Naive thymus-derived CD8-positive, alpha-beta T cell (primary cell): Measurements from ENCODE around the gene GRID2IP. TPM values are rescaled to one million over a fixed set of nuclear protein-coding genes. Genes with fewer than 3 reads are reported as not detected.

Experiments used
- ATAC-seq, 2 donors: fragments of 150-1000 bp; cut with Tn5 transposase in 1 of 2; sonication (Bioruptor Pico), chemical (Tn5 transposase) in 1 of 2; 1 replicate in 1 of 2; 2 replicates in 1 of 2; pipeline ENCODE4 v1.10.0; 2021; ENCODE audit warnings: mild to moderate bottlenecking in 2 of 2, moderate library complexity in 2 of 2
- POLR2A ChIA-PET: fragments of 350-600 bp; sonication (Branson Sonifier 250); formaldehyde crosslinking; loops from one replicate; lab custom pipeline; 2021; ENCODE audit warnings: antibody characterized with exemption; lab: Charles Lee
- DNase-seq, 10 donors: peaks; one replicate each; pipeline versions ENCODE4 v3.0.0 to v3.0.0-alpha.2; 2020 to 2022
- H3K27ac Mint-ChIP-seq, 10 donors: one replicate each; pipeline ENCODE4 v1.8.0; 2020 to 2022; ENCODE audit warnings: mild to moderate bottlenecking in 10 of 10, mixed read lengths in 10 of 10, moderate library complexity in 4 of 10, inconsistent platforms in 1 of 10
- H3K27me3 Mint-ChIP-seq, 5 donors: one replicate each; pipeline ENCODE4 v1.8.0; 2021 to 2022; ENCODE audit warnings: mixed read lengths in 5 of 5
- H3K36me3 Mint-ChIP-seq, 3 donors: one replicate each; pipeline ENCODE4 v1.8.0; 2020 to 2022; ENCODE audit warnings: mixed read lengths in 3 of 3, mild to moderate bottlenecking in 2 of 3, inconsistent platforms in 1 of 3
- H3K4me1 Mint-ChIP-seq, 4 donors: one replicate each; pipeline ENCODE4 v1.8.0; 2021 to 2022; ENCODE audit warnings: mixed read lengths in 4 of 4
- H3K4me3 Mint-ChIP-seq, 10 donors: one replicate each; pipeline ENCODE4 v1.8.0; 2020 to 2022; ENCODE audit warnings: mild to moderate bottlenecking in 10 of 10, mixed read lengths in 10 of 10, moderate library complexity in 6 of 10, inconsistent platforms in 1 of 10
- H3K9me3 Mint-ChIP-seq, 9 donors: one replicate each; pipeline ENCODE4 v1.8.0; 2020 to 2022; ENCODE audit warnings: mixed read lengths in 9 of 9, mild to moderate bottlenecking in 3 of 9, inconsistent platforms in 1 of 9, moderate library complexity in 1 of 9
- polyA plus RNA-seq, 3 donors: library from polyadenylated mRNA; unstranded; fragments of 300-500 nt; fragmentation: Illumina TruSeq; gene quantifications; one replicate each; pipeline ENCODE4 v1.2.3, GENCODE V29; 2021
- total RNA-seq, 8 experiments: library from RNA in 2 of 8; stranded (reverse) in 2 of 8; gene quantifications; one replicate each; pipeline ENCODE4 v1.2.3 and lab custom pipeline; 2021 to 2026

Gene GRID2IP
- total and polyA plus RNA-seq, 5 experiments from 2014 or later: 0.05 to 2.6 (median 1.3) TPM; not detected in 1

- ATAC-seq: peak; percentile 86 to 88
- H3K4me3 Mint-ChIP-seq: peak overlapping the region; percentile 78 to 90 (median 85)
- H3K27me3 Mint-ChIP-seq: peaks cover 1 to 13% (median 12%) of the 10 kb centered on the region in 5 donors
- no peaks in the 10 kb centered on the region for H3K36me3 Mint-ChIP-seq
- H3K9me3 Mint-ChIP-seq: no peaks in the 10 kb centered on the region
- H3K4me1 Mint-ChIP-seq: peaks cover 12 to 35% (median 26%) of the 10 kb centered on the region in 4 donors
- peak; percentile 60 to 89 (median 76) for DNase-seq
- H3K27ac Mint-ChIP-seq: peak overlapping the region in 7 of 10 donors; percentile 47 to 89 (median 62)
- POLR2A ChIA-PET: interaction anchor here (0.6 to 2.0 kb wide), 8 partner anchors 12 to 76 kb away, joined by 3 to 15 read pairs (median 5); partner anchors contain the start of gene ZDHHC4
Measured at GRCh38 chr7:6530626-6531491, 20.4 kb downstream of the GRID2IP start.

- no peak for DNase-seq
- Mint-ChIP-seq H3K9me3 (no peaks in the 10 kb centered on the region), H3K27me3 (peaks cover 1 to 13% (median 12%) of the 10 kb centered on the region in 5 donors), H3K36me3 (no peaks in the 10 kb centered on the region), H3K27ac (peak overlapping the region in 1 of 10 donors; percentile 33), H3K4me1 (peaks cover 12 to 32% (median 26%) of the 10 kb centered on the region in 4 donors), H3K4me3 (peak overlapping the region; percentile 15 to 89 (median 56))
- POLR2A ChIA-PET: interaction anchor here (1.1 to 1.4 kb wide), 2 partner anchors 13 to 37 kb away, joined by 3 read pairs; no protein-coding TSS in a partner anchor
- ATAC-seq: no peak
Measured at GRCh38 chr7:6529643-6530042, 21.6 kb downstream of the GRID2IP start.

GRCh38 chr7:6528401-6529130 lies 22.7 kb downstream of the GRID2IP start:
- no peak for ATAC-seq
- Mint-ChIP-seq H3K27ac (no peak overlapping the region), H3K4me3 (peak overlapping the region in 3 of 10 donors; percentile 42 to 67 (median 43)), H3K9me3 (no peaks in the 10 kb centered on the region), H3K36me3 (no peaks in the 10 kb centered on the region), H3K4me1 (peaks cover 12 to 26% (median 21%) of the 10 kb centered on the region in 4 donors), H3K27me3 (peaks cover 1 to 15% (median 12%) of the 10 kb centered on the region in 5 donors)
- POLR2A ChIA-PET: interaction anchor here (0.9 to 1.6 kb wide), 4 partner anchors 8 to 61 kb away, joined by 3 to 4 read pairs (median 4); partner anchors contain the start of gene INTS15
- DNase-seq: no peak

- peaks cover 12 to 23% (median 21%) of the 10 kb centered on the region in 4 donors for H3K4me1 Mint-ChIP-seq
- H3K27ac Mint-ChIP-seq: peak overlapping the region in 1 of 10 donors; percentile 59
- no peaks in the 10 kb centered on the region for H3K36me3 Mint-ChIP-seq
- H3K9me3 Mint-ChIP-seq: no peaks in the 10 kb centered on the region
- POLR2A ChIA-PET: interaction anchor here (1.2 kb wide), 1 partner anchor 63 kb away, joined by 3 read pairs; the partner anchor contains the start of gene INTS15
- peaks cover 1 to 15% (median 12%) of the 10 kb centered on the region in 5 donors for H3K27me3 Mint-ChIP-seq
- H3K4me3 Mint-ChIP-seq: peak overlapping the region; percentile 66 to 82 (median 76)
- DNase-seq: no peak
- no peak for ATAC-seq
Measured at GRCh38 chr7:6526997-6527378, 24.3 kb downstream of the GRID2IP start.

- Mint-ChIP-seq H3K4me1 (peaks cover 6 to 10% (median 7%) of the 10 kb centered on the region in 4 donors), H3K27me3 (peaks cover 0 to 3% (median 0%) of the 10 kb centered on the region in 5 donors), H3K36me3 (no peaks in the 10 kb centered on the region), H3K9me3 (no peaks in the 10 kb centered on the region), H3K27ac (no peak overlapping the region), H3K4me3 (no peak overlapping the region)
- ATAC-seq (no peak), DNase-seq (no peak)
- POLR2A ChIA-PET: interaction anchor here (0.6 kb wide), 1 partner anchor 766 kb away, joined by 4 read pairs; no protein-coding TSS in a partner anchor
Measured at GRCh38 chr7:6520163-6520981, 30.9 kb downstream of the GRID2IP start.

GRCh38 chr7:6516387-6516983 lies 34.8 kb downstream of the GRID2IP start:
- Mint-ChIP-seq H3K27me3 (no peaks in the 10 kb centered on the region), H3K9me3 (no peaks in the 10 kb centered on the region), H3K27ac (peak overlapping the region in 3 of 10 donors; percentile 4 to 74 (median 29)), H3K4me3 (peak overlapping the region; percentile 75 to 90 (median 82)), H3K36me3 (no peaks in the 10 kb centered on the region), H3K4me1 (peaks cover 6 to 10% (median 7%) of the 10 kb centered on the region in 4 donors)
- DNase-seq (peak; percentile 38 to 75 (median 60)), ATAC-seq (peak; percentile 77 to 87)
- POLR2A ChIA-PET: interaction anchor here (0.7 to 1.1 kb wide), 3 partner anchors 8 to 67 kb away, joined by 3 read pairs; no protein-coding TSS in a partner anchor

GRCh38 chr7:6513541-6513940 lies 37.7 kb downstream of the GRID2IP start:
- no peak overlapping the region for H3K27ac Mint-ChIP-seq
- DNase-seq: no peak
- ATAC-seq: no peak
- no peaks in the 10 kb centered on the region for H3K36me3 Mint-ChIP-seq
- no peaks in the 10 kb centered on the region for H3K9me3 Mint-ChIP-seq
- no peak overlapping the region for H3K4me3 Mint-ChIP-seq
- POLR2A ChIA-PET: interaction anchor here (0.7 to 0.9 kb wide), 2 partner anchors 45 to 415 kb away, joined by 3 read pairs; no protein-coding TSS in a partner anchor
- no peaks in the 10 kb centered on the region for H3K27me3 Mint-ChIP-seq
- peaks cover 5 to 10% (median 7%) of the 10 kb centered on the region in 4 donors for H3K4me1 Mint-ChIP-seq

GRCh38 chr7:6512892-6513291 lies 38.4 kb downstream of the GRID2IP start:
- Mint-ChIP-seq H3K36me3 (no peaks in the 10 kb centered on the region), H3K27ac (no peak overlapping the region), H3K4me3 (no peak overlapping the region), H3K27me3 (no peaks in the 10 kb centered on the region), H3K4me1 (peaks cover 5 to 10% (median 7%) of the 10 kb centered on the region in 4 donors), H3K9me3 (no peaks in the 10 kb centered on the region)
- POLR2A ChIA-PET: no interaction called here
- DNase-seq: no peak
- ATAC-seq: no peak

GRCh38 chr7:6510476-6511133 lies 40.7 kb downstream of the GRID2IP start:
- POLR2A ChIA-PET: no interaction called here
- H3K36me3 Mint-ChIP-seq: no peaks in the 10 kb centered on the region

GRCh38 chr7:6508950-6509349 lies 42.3 kb downstream of the GRID2IP start:
- Mint-ChIP-seq H3K4me3 (no peak overlapping the region), H3K27me3 (no peaks in the 10 kb centered on the region), H3K4me1 (peaks cover 6 to 11% (median 7%) of the 10 kb centered on the region in 4 donors), H3K36me3 (no peaks in the 10 kb centered on the region), H3K9me3 (no peaks in the 10 kb centered on the region), H3K27ac (no peak overlapping the region)
- DNase-seq (peak in 1 of 10 donors; percentile 53), ATAC-seq (no peak)
- POLR2A ChIA-PET: no interaction called here

More at GRCh38 chr7:6510476-6511133, 40.7 kb downstream of the GRID2IP start:
- DNase-seq: peak in 1 of 10 donors; percentile 47
- no peaks in the 10 kb centered on the region for H3K9me3 Mint-ChIP-seq
- H3K27me3 Mint-ChIP-seq: no peaks in the 10 kb centered on the region
- no peak for ATAC-seq
- peaks cover 0 to 7% (median 0%) of the 10 kb centered on the region in 4 donors for H3K4me1 Mint-ChIP-seq
- no peak overlapping the region for H3K4me3 Mint-ChIP-seq
- H3K27ac Mint-ChIP-seq: no peak overlapping the region

GRCh38 chr7:6508539-6508938 lies 42.7 kb downstream of the GRID2IP start:
- DNase-seq: peak in 1 of 10 donors; percentile 47
- Mint-ChIP-seq H3K27me3 (no peaks in the 10 kb centered on the region), H3K9me3 (no peaks in the 10 kb centered on the region), H3K36me3 (no peaks in the 10 kb centered on the region), H3K4me3 (no peak overlapping the region), H3K4me1 (peaks cover 6 to 15% (median 7%) of the 10 kb centered on the region in 4 donors), H3K27ac (no peak overlapping the region)
- POLR2A ChIA-PET: no interaction called here
- no peak for ATAC-seq
